Forelimb muscle (tissue), 1 donor: ENCODE results near the gene NRCAM. TPM values are rescaled to one million over a fixed set of nuclear protein-coding genes. Genes with fewer than 3 reads are reported as not detected.

Experiments
- DNase-seq: peaks from one replicate; pipeline ENCODE4 v3.0.0-alpha.2; 2013; ENCODE audit warnings: low read depth
- polyA plus RNA-seq: library from polyadenylated mRNA; unstranded; fragments of 120-200 nt; gene quantifications from one replicate; pipeline ENCODE4 v1.2.1, GENCODE V29; 2013; ENCODE audit not compliant: insufficient read length

Gene NRCAM
- polyA plus RNA-seq, 1 donor: 34.9 TPM

DNA sequence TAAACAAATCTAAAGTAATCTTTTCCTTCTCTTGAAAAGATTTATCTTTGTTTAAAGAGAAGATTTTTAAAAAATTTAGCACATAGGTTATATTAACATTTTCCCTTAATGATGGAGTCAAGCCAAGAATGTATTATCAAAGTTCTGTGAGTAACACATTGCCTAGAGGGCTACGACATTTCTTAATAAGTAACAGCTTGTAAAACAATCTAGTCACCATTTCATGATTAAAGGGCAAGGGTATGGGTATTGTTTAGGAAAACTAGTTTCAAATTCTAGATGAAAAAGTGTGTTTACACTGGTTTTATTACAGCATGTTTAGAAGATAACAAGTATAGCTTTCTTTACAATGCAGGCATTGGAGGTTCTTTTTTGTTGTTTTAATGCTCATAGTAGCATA is 297.5 kb downstream of the NRCAM start:
- DNase-seq: no peak

DNA sequence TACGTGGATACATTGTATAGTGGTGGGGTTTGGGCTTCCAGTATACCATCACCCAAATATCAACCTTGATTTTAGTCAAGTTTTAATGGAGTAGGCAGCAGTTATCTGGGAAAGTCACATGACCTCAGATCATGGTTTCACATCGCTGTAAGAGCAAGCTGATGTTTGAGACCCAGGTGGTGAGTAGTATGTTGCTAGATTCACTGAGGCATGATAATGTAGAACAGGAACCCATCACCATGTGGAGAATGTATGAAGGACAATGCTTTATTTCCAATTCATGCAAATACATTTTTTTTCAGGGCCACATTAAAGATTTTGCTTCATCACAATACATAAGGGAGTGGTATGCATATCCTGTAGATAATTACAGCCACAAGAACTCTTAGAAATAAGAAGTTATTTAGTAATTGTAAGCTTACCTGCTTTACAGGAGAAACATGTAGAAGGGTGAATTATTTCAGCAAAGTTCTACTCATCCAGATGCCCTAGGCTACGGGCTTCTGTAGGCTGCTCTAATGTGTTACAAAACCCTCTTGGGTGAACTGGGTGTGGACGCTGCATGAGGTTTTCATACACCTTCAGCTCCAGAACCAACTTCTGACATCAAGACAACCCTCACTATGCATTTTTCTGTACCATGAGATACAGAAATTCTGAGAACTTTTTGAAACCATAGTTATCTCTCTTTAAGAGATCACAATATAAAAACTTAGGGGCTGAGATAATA is 298.5 kb downstream of the NRCAM start:
- no peak for DNase-seq

DNA sequence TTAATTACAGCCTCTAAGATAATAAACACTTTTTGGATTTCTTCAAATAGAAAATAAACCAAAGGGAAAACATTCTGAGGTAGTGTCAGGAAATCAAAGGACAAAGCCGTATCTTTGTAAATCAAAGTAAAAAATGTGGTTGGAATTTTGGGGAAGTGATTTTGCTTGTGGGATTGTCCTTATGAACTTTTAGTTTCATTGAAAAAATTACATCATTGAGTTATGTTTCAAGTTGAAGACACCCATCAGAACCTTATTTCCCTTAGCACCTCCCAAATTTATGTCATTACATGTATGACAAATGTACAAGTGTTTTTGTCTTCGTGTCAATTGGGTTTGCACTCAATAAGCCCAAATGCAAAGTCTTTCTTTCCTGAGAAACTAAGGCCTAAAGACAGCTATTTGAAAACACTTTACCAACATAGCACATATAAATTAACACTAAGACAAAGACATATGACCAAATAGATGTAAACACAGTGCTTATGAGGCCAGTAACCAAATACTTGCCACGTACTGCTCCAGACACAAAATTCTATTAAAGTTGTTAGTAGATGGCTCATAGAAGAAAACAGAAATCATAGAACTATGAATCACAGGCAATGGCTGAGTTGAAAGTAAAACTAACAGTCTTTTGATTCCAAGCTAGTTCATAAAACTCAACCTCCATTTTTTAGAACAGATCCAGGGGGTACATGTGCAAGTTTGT is 299.2 kb downstream of the NRCAM start:
- DNase-seq: no peak

DNA sequence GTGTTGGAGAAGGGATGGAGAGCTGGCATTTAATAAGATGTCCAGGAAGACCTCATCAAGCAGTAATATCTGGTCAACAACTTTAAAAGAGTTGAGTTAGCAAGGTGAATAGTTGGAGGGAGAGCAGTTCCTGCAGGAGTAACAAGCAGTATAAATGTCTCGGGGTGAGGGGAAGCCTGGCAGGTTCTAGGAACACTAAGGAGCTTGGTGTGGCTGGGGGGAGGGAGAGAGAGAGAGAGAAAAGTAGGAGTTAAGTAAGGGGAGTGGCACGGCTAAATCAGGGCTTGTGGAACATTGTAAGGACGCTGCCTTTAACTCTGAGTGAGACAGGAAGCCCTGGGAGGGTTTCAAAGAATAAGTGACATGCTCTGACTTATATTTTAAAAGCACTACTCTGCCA is 304.0 kb downstream of the NRCAM start:
- DNase-seq: no peak

DNA sequence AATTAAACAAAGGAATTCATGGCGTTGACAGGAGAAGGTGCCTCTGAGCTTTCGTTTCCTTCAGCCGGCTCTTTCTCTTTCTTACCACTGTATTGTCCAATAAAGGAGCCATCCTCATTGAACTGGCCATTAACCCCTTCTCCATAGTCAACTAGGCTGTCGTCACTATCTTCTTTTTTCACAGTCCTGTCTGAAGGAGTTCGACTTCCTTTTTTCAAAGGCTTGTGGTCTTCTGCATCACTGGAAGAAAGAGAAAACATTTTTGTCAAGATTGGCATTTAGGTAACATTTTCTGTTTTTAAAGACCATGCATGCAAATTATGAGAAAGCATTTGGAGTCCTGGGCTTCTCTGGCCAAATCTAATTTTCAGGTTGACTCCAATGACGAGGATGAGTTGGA is 306.3 kb downstream of the NRCAM start:
- no peak for DNase-seq

DNA sequence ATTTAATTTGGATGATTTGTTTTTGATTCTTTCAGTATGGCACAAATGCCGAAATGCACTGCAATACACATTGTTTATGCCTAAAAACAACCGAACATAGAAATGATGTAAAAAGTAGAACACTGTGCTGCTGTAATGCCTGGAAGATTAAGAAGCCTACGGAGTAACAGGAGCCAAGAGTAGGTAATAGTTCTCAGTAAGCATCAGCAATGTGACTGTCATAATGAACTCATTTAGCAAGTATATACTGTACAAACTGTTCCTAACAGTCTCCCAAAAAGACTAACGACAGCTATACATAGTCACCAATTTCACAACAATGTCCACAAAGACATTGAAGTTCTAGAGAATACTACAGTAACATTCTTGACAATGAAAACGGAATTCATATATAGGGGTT is 307.1 kb downstream of the NRCAM start:
- no peak for DNase-seq

DNA sequence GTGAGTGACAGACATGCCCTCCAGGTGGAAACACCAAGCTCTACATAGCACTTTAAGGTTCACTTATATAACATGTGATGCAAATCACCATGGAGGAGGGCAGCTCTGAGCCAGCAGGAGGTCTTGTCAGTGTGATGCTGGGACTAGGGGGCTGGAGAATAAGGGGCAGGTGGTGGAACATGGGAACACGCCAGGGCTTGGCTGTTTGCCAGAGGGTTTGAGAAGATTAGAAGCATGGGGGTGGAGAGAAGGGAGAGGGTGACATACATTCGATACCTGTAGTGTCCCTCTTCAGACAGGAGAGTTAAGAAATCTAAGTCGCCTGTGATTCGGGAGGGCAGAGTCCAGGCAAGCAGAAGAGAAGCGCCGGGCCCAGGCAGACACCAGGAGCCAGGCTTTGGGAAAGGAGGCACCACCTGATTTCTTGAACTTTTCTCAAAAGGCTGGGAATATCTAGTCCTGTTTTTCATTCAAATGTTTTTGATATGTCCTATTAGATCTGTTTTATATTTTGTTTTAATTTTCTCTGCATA is 309.1 kb downstream of the NRCAM start:
- no peak for DNase-seq

DNA sequence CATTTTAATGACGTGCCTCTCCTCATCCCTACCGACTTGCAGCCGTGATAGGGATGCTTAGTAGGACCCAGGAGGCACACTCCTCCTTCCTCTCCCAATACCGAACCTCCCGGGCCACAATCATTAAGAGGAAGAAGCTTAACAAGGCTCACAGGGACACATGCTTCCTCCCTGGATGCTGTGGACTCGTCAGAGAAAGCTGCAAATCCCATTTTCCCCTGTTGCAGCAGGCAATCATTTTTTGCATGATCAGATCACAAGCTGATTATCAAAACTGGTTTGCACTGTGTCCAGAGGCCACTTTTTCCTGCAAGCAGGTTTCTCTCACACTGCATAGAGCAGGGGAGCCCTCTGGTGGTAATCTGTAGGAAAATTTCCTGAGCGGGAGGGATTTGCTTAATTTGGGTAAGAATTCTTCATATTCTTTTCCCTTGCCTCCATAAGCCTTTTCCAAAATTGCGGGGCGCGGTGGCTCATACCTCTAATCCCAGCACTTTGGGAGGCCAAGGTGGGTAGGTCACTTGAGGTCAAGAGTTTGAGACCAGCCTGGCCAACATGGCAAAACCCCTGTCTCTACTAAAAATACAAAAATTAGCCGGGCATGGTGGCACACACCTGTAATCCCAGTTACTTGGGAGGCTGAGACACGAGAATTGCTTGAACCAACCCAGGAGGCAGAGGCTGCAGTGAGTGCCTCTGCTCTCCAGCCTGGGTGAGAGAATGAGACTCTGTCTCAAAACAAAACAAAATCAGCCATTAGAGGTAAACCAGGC is 310.0 kb downstream of the NRCAM start:
- DNase-seq: peak; percentile 71

DNA sequence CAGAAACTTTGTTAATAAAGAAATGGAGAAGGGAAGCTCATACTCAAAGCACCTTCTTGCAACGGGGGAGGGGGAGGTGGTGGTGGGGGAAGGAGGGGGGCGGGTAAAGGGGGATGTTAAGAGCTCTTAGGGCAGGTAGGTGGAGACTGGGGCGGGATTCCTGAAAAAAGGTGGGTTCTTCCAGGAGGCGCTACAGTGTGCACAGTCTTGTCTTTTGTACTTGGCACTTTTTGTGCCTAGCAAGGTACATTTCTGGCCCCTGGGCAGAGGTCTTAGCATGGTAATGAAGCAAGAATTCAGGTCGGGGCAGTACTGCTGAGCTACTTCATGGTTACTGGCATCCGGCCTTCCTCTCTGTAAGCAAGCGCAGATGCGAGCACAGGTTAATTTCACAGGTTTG is 310.8 kb downstream of the NRCAM start:
- DNase-seq: no peak

DNA sequence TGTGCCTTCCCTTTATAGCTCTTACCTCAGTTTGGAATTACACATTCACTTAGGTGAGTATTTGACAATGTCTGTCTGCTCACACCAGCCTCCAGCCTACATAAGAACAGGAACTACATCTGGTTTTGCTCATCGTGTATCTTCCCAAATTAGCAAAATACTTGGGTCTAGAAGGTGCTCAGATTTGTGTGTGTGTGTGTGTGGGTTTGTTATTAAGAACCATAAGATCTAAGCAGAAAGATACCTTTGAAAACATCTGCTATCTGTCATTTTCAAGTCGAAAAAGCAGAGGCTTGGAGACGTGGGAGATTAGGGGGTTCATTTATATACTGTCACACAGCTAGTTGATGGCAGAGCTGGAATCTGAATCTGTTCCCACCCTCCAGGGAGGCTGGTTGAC is 311.3 kb downstream of the NRCAM start:
- DNase-seq: no peak

DNA sequence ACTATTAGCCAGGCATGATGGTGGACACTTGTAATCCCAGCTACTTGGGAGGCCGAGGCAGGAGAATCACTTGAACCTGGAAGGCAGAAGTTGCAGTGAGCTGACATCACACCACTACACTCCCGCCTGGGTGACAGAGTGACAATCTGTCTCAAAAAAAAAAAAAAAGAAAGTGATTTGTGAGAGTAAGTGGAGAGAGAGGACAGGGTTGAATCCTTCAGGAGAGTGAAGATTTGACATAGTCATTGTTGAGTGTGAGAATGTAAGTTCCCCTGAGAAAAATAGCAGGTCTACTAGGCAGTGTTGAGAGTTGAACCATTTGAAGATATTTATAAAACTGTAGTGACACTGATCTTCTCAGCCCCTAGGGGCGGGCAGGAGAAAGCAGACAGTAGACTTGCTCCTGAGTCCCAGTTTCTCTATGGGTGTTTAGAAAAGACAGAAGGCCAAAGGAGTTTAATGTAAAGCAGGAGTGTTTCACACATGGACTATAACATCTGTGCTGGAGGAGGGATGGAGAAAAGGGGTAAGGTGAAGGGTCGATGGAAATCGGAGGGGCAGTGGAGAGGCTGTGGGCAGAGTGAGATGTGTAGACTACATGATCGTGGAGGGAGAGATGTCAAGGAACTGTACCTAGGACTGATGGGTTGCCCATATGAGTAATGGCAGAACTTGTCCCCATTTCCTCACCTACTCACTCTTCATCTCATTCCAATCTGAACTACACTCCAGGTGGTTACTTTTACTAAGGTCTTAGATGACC is 312.4 kb downstream of the NRCAM start:
- no peak for DNase-seq

DNA sequence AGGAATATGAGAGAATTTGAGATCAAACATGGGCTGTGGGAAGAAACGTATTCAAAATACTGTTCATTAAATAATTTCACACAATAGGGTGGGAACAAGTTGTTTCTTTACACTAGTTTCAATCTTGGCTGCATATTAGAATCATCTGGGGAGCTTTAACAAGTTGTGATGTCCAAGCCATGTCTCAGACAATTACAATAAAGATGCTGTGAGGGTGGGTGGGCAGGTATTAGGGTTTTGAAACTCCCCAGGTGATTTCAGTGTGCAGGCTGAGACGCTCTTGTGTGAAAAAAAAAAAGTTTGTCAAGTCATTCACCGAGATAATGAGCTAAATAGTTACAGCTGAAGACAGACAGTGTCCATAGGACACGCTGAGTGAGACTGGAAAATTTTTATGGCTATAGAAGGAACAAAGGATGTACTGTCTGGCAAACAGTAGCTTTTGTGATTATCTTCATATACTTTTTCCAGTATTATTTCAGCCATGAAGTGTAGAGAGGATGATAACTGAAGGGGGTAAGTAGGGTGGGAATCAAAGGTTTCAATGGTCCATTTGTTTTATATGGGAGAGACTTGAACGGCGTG is 313.5 kb downstream of the NRCAM start:
- DNase-seq: no peak

DNA sequence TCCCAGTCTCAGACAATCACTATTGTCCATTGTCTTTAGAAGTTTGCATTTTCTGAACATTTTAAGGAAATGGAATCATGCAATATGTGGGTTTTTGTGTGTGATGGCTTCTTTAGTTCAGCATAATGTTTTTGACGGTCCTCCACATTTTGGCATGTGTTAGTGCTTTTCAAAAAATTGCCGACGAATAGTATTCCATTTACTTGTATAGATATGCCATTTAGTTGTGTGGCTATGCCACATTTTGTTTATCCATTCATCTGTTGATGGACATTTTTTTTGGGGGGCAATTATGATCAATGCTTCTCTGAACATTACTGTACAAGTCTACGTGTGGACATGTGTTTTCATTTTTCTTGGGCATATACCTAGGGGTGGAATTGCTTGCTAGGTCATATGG is 314.1 kb downstream of the NRCAM start:
- DNase-seq: no peak

DNA sequence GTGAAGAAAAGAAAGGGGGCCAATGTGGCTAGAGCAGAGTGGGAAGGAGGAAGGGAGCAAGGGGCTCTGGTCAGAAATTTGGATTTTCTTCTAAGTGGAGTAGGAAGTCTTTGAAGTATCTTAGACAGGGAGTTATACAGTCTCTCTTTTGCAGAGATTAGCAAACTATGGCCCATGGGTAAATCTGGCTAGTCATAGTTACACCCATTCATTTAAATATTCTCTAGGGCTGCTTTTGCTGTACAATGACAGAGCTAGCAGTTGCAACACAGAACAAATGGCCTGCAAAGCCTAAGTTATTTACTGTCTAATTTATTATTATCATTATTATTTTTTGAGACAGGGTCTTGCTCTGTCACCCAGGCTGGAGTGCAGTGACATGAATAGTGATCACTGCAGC is 315.6 kb downstream of the NRCAM start:
- no peak for DNase-seq

DNA sequence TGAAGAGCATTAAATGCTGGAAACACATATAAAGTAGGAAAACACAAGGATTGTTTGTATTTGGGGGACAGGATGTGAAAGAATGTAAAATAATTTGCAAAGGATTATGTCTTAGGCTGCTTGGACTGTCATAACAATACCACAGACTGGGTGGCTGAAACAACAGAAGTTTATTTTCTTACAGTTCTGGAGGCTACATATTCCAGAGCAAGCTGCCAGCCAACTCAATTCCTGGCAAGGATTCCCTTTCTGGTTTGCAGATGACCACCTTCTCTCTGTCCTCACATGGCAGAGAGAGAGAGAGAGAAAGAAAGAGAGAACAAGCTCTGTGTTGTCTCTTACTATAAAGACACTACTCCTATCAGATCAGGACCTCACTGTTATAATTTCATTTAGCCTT is 317.3 kb downstream of the NRCAM start:
- DNase-seq: no peak

DNA sequence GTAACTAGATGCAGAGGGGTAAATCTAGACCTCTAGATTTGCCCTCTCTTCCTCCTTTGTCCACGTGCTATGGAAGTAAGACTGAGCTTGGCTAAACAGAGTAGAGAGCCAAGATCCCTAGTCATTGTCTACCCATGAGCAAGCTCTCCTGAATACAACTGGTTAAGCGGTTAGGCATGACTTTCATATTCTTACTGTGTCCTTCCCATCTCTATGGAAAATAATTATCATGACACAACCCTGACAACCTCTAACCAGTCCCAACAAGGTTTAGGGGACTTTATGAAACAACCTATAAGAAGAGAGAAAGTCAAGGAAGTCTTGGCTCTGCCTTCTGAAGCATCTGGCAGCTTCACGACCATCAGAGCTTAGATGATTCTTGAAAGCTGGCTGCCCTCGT is 318.2 kb downstream of the NRCAM start:
- DNase-seq: no peak

DNA sequence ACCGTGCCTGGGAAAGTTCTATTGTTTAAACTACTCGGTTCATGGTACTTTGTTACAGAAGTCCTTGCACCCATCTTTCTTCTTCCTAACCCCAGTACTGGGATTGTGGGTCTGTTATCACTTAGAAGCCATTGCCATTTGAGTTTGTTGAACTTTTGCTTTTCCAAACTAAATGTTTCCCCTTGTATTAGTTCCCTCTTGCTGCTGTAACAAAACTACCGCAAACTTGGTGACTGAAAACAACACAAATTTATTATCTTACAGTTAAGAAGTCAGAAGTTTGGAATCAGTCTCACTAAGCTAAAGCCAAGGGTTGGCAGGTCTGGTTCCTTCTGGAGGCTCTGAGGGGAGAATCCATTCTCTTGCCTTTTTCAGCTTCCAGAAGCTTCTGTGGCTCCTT is 319.2 kb downstream of the NRCAM start:
- DNase-seq: no peak

DNA sequence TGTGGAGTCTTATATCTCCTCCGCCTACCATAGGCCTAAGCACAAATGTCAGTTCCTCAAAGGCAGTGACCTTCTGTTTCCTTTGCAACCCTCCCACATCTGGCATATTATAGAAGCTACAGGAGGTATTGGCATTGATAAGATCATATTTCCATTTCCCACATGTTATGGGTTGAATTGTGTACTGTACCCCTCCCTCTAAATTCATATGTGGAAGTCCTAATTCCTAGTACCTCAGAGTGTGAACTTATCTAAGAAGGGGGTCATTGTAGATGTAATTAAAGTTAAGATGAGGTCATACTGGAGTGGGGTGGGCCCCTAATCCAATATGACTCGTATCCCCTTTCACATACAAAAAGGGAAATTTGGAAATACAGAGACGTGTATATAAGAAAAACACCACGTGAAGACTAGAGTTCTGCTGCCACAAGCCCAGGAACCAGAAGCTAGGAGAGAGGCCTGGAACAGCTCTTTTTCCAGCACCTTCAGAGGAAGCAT is 320.0 kb downstream of the NRCAM start:
- no peak for DNase-seq

DNA sequence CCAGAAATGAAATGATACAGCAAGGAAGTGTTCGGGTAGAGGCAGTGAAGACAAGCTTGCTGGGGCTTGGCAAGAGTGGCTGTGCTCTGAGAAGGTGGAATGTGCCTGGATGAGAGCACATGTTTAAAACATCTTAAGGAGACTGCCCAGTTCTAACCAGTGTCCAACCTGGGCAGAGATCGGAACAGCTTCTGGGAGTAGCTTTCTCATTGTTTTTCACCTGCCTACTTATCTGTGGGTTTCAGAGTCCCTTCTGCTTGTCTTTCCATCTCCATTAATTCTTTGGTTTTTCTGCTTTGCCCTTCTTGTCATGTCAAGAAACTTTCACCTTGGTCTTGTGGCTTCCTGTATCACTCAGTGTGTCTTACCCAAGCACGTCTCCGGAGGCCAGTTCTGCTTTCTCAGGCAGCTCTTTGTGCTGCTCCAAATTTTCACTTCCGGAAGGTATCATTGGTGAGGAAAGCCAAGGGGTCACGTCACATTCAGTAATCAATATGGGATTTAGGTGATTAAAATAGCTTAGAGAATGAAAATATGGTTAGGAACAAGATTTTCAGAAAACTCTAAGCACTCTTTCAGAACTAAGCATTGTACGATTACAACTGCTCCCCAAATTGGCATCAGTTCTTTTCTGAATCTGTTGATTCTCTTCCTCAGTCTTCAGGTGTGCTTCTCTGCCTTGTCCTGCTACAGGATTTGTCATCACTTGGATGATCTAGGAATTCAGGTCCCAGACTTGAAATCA is 320.6 kb downstream of the NRCAM start:
- no peak for DNase-seq

DNA sequence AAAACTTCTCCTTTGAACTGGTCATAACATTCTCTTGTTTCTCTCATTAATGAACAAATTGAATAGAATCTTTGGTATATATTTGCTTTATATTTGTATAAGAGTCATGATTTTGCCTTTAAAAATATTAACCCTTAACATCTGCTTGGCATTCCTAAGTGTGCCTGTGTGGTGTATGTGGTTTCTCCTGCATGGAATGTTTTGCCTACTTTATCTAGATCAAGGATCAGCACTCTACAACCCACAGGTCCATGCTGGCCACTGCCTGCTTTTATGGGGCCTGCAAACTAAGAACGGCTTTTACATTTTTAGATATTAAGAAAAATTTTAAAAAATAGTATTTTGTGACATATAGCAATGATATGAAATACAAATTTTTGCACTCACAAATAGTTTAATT is 321.8 kb downstream of the NRCAM start:
- DNase-seq: no peak
